Medulla oblongata (tissue), 1 donor: ENCODE measurements around the gene CUL3.

ENCODE experiments used
- DNase-seq: peaks from one replicate; pipeline ENCODE4 v3.0.0-alpha.2; 2015; ENCODE audit errors: extremely low spot score

CUL3 gene

GRCh38 chr2:224427471-224427870 is 157.7 kb downstream of the CUL3 start:
- DNase-seq = no peak

DNA sequence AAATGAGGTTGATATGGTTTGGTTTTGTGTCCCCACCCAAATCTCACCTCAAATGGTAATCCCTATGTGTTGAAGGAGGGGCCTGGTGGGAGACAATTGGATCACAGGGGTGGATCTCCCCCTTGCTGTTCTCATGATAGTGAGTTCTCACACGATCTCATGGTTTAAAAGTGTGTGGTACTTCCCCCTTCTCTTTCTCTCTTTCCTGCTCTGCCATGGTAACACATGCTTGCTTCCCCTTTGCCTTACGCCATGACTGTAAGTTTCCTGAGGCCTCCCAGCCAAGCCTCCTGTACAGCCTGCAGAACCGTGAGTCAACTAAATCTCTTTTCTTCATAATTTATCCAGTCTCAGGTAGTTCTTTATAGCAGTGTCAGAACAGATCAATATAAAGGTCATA is 158.5 kb downstream of the CUL3 start:
- DNase-seq = no peak

DNA sequence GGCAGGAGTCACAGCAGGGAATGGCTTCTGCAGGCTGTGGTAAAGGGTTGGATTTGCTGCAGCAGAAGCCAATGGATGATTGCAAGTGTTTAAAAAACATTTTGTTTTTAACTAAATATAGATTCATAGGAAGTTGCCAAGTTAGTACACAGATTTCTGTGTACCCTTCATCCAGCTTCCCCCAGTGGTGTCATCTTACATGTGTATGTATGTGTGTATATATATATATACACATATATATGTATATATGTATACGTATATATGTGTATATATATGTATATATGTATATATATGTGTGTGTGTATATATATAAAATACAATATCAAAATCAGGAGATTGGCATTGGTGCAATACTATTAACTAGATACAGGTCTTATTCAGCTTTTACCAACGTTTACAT is 164.1 kb downstream of the CUL3 start:
- DNase-seq = no peak
